GM19240 (cell line): Measurements from ENCODE around the gene IQCM.

Experiments used
- DNase-seq: peaks from one replicate; pipeline ENCODE4 v3.0.0; 2011; ENCODE audit warnings: low spot score; ENCODE audit not compliant: insufficient read length

Gene IQCM

DNA sequence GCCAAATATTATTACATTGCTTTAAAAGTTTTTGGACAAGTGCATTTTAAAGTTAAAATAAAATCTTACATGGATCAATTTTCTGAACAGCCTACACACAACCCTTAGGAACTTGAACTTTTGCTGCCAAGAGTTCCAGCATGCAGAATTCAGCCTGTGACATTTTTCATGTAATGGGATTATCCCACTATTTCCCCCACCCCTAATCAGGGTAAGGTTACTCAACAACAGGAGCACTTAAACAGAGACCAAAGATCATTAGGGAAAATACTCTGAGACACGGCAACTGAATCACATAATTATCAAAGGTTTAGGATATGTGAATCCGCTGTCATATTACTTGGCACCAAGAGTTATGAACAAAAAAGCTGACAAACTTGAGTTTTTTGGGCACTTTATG is 47.2 kb downstream of the IQCM start:
- DNase-seq: no peak

DNA sequence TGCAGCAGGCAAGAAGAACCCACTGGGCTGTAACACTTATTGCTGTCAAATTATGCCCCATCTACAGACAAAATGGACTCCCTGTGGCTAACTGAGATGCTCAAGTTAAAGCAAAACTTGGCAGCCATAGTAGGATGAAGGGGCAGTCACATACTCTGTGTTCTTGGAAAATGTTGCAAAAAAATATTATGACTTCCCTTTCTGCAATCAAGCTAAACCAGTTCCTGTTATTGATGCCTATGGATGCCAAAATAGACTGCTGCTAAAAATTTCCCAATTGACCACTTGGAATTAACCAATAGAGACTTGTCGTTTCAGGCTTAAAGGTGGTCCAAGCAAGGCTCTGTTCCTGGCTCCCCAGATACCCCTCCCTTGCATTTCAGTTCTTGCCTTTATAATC is 49.5 kb downstream of the IQCM start:
- no peak for DNase-seq

DNA sequence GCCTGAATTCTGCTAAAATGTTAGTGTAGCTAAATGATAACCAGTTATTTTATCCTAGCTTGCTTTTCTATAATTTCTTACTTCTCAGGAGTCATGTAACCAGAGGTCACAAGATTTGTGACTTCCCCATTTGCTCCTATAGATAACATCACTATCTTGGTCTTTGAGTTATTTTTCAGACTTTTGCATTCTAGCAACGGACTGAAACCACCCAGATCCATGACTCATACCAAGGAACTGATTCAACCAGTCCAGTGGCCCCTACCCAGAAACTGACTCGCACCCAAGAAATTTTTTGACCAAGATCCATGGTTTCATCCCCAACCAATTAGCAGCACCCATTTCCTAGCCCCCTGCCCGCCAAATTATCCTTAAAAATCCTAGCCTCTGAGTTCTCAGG is 50.0 kb downstream of the IQCM start:
- DNase-seq: no peak

DNA sequence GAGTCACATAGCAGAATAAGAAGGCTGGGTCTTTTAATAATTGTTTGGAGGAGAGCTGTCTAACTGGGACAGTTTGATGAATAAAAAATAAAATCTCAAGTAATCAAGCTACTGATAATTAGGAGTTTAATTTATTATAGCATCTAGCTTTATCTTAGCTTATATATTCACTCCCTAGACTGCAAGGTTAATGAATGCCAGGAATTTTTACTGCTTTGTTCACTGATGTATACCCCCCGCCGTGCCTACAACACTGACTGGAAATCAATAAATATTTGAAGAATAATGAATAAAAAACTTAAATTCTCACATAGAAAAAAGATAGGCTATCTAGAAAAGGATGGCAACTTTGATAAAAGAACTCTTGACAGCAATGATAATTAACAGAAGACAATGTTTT is 59.7 kb downstream of the IQCM start:
- no peak for DNase-seq

DNA sequence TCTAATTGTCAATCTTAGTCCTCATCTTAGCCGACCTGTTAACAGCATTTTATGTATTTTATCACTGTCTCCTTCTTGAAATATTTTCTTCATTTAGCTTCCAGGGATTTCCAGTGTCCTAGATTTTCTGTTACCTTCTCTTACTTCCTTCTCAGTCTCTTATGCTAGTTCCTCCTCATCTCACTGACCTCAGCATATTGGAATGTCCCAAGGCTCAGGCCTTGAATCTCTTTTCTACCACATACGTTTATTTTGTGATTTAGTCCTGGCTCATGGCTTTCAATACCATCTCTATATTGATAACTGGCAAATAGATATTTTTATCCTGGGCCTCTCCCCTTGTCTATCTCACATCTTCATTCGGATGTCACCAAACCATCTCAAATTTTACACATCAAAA is 61.1 kb downstream of the IQCM start:
- DNase-seq: no peak

DNA sequence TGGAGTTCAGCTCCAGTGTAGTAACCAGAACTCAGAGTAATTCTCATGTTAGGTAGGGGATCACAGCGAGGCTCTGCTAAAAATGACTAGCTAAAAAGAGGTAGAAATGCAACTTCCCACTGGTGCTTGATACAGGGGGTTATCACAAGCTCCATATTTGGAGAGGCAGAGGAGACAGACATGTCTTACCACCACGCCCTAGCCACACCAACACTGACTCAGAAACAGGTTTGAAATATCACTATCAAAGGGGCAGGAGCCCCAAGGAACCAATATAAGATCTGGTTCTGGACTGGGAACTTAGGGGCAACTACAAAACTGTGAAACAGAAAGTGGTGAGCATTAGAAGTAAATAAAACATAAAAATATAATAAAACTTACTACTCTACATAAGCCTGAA is 62.9 kb downstream of the IQCM start:
- DNase-seq: no peak

DNA sequence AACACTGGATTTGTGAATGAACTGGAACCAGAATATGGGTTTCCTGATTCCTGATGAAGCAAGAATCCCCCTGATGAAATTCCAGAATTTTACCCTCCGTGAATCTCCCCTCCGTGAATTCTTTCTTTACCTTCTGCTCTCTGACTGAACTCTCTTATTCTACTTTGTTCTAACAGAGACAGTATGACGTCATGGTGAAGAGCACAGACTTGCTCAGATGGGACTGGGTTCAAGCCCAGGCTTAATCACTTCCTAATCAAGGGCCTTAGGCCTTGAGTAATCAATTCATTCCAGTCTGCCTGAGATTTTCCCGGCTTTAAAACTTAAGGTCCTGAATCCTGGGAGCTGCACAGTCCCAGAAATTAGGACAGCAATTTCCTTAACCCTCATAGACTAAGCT is 64.5 kb downstream of the IQCM start:
- no peak for DNase-seq

DNA sequence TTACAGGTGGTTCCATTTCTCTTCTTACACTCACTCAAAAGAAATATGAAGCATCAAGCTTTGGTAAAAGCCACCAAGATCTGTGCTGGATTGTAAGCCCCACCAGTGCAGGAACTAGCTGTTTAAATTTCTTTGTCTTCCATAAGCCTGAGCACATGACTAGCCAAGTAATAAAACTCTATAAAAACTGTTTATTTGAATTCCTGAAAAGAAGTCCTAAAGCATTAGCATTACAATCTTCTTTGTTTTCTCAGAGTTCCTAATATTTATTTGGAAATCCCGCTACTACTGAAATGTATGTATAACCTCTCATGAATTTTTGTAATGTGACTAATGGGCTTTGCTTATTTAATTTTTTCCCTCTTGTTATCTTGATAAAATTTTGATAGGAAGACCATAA is 65.9 kb downstream of the IQCM start:
- DNase-seq: no peak

DNA sequence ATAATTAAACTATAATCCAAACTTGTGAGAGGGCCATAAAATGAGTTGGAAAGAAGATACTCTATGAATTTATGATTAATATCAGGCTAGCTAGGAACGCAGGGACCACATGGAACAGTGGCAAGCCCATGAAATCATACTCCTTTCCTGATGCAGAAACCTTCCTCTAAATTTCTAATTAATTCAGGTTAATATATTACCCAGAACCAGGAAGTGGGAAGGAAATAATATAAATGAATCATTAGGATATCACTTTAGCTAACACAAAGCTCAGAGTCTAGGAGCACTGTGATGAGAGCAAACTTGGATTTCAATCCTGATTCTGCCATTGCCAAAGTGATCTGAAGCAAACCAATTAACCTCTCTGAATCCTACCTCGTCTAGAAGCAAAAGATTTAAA is 68.0 kb downstream of the IQCM start:
- no peak for DNase-seq

DNA sequence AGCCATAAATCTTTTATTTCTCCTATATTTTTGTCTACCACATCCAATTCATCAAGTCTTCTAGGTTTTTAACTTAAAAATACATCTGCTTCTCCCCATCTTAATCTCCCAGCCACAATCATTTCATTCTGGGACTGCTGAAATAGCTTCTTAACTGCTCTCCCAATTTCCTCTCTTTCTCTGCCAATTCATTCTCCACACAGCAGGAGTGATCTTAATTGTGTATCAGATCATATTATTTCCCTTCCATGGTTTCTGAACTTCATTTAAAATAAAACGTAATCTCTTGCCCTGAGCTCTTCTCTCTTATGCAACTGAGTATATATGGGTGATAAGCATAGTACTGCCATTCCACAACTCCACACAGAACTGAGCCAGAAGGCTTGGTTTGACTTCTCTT is 69.4 kb downstream of the IQCM start:
- DNase-seq: no peak

DNA sequence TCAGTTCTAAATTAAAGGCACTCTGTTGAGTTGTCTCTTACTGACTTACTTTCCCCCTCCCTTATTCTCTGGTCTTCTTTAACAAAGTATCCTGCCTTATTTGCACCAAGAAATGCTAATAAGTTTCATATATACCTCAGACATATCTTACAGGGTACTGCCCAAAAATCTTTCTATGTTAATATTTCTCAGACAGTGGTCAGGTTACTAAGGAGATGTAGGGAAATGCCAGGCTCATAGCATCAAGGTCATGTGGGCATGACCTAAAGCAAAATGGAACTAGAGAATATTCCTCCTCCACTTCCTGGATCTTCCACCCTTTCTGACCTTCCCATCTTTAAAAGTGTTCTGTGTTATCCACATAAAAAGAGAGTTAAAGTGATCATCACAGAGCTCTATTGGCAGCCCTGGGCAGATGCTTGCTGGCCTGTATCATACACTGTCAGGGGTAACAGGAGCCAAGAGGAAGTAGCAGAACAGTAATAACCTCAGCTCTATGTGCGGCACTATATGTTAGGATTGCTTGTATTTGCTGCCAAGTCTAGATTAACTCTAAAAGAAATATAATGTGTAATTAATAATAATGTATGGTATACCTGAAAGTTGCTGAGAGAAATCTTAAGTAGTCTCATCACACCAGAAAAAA is 74.3 kb downstream of the IQCM start:
- no peak for DNase-seq

DNA sequence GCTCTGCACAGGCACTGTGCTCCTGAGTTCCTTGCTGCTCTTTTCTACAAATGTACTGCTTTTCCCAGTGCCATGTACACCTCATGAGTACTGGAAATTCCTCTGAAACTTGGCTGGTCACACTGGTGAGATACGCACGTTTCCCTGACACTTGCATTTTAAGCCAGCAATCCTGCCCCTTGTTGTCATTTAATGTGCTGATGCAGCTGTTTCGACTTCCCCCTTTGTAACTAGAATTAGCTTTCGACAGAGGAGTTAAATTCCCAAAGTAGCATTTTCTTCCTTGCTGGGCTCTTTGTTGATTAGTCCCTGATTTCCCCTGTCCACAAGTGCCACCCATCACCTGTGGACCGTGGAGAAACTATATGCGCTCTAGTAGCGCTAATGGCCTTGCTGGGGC is 77.5 kb downstream of the IQCM start:
- DNase-seq: no peak

DNA sequence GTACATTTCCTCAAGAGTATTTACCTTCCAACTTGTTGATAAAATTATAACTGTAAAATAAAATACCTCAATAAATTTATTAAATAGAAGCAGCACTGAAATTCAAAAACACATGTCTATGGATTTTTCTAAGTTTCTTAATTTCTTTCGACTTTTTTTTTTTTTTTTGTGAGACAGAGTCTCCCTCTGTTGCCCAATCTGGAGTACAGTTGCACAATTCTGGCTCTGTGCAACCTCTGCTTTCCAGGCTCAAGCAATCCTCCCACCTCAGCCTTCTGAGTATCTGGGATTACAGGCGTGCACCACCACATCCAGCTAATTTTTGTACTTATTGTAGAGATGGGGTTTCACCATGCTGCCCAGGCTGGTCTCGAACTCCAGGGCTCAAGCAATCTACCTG is 79.8 kb downstream of the IQCM start:
- DNase-seq: no peak

DNA sequence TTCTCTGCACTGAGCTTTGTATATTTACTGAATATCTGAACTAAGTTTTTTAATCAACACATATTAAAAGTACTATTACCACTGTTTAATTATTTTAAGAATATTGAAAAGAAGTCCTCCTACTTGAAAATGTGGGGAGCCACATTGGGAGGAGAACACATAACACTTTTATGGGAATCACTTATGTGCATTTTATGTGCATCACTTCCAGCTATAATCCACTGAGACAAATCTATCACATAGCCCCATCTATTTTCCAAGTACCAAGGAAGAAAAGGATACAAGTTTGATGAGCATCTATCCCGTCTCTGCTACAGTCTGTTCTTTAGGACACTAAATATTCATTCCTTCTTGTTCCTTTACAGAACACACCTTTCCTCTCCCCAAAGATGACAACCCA is 87.2 kb downstream of the IQCM start:
- DNase-seq: no peak

DNA sequence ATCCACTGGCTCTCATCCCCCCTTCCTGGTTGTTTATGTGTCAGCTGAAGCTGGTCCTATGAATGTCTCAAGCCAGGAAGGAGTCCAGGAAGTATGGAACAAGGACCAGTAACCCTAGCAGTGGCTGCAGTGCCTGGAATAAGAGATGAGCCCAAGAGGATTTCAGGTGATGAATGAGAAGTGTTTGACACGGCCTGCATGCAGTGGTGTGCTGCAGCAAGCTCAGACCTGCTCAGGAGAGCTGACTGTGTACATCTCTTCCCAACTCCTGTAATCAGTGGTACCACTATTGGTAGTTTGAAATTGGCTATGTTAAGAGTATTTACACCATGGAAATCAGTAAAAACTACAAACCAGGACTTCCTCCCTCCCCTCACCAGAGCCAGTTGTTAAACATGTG is 88.0 kb downstream of the IQCM start:
- DNase-seq: no peak

DNA sequence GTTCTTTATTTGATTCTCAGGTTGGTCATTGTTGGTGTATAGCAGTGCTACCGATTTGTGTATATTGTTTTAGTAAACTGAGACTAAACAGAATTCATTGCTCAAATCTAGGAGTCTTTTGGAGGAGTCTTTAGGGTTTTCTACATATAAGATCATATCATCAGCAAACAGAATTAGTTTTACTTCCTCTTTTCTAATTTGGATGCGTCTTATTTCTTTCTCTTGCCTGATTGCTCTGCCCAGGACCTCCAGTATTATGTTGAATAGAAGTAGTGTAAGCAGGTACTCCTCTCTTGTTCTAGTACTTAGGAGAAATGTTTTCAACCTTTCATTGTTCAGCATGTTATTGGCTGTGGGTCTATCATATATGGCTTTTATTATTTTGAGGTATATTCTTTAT is 92.6 kb downstream of the IQCM start:
- no peak for DNase-seq

DNA sequence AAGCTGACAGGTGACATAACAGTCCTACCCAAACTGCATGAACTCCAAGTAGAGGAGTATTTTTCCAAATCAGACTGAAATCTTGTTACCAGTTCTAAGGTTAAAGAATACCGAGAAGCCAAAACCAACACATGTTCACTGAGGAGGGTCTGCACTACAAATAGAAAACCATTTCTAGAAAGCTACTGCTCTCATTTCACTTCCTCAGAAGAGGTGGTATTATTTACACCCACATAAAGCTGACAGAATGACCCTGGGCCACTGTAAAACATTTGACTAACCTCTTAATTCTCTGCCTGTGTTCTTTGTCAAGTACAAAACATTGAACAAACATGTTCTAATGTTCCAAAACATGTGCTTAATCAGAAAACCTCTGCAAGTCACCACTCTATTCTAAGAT is 95.8 kb downstream of the IQCM start:
- no peak for DNase-seq

DNA sequence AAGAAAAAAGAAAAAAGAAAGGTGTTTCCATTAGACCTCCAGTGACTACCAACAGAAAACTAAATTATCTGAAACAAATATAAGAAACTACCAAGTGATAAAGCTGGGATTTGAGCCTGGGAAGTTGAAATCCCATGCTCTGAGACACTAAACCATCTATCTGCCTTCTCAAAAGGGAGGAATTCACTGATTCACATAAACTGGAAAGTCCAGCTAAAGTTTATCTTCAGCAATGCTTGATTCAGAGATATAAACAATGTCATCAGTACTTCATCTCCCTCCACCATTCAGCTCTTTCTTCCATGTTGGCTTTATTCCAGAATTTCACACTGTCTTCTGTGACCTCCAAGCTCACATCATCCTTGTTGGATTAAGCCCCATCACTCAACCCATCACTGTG is 96.3 kb downstream of the IQCM start:
- no peak for DNase-seq

DNA sequence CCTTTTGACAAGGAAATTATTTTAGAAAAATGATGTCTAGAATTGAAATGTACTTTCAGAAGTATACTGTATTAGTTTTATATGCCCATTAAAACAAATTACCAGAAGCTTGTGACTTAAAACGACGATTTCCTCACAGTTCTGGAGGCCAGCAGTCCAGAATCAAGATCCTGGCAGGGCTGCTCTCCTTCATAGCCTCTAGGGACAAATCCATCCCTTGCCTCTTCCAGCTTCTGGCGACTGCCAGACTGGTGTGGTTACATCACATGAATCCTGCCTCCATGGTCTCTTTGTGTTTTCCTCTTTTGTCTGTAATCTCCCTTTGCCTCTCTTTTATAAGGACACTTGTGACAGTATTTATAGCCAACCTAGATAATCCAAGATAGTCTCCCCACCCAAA is 97.1 kb downstream of the IQCM start:
- no peak for DNase-seq

DNA sequence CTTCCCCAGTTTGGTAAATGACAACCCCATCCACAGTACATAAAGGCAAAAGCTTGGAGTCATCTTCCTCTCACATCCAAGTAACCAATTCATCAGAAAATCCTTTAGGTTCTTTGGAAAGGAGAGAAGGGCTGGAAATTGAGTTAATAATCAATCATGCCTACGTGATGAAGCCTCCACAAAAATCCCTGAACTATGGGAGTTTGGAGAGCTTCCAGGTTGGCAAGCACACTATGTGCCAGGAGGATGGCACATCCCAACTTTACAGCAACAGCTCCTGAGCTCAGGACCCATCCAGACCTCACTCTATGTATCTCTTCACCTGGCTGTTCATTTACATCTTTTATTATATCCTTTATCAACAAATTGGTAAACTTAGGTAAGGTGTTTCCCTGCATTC is 98.9 kb downstream of the IQCM start:
- no peak for DNase-seq

DNA sequence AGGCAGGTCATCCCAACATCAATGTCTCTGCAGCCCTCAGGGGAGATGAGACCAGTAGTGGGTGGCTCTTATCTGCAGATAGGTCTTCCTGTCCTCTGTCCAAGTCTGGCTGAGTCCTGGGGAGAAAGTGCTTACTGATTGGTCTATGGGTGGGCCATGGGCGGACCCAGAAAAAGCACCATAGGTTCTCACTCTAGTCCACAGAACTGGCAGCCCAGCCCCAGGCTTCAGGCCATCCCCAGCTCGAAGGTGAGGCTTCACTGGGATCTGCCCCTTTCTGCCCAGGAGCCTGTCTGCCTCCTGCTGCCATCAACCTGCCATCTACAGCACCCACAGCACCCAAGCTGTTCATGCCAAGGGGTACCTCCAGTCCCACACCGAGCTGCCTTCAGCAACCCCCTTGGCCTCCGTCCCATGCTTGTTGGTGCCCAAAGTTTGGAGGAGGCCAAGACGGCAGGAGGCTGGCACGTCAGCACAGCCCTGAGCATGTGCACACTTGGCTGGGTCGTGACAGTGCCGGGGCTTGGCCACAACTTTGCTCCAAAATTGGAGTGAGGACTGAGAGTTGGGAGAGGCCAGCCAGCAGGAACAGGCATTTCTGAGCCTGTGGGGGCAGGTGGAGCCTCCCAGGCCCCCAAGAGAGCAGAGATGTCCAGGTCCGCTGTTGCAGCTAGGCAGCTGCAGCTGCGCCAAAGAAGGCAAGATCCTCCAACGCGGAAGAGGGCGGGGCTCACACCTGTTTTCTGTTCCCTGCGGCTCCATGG is 99.6 kb downstream of the IQCM start:
- no peak for DNase-seq

DNA sequence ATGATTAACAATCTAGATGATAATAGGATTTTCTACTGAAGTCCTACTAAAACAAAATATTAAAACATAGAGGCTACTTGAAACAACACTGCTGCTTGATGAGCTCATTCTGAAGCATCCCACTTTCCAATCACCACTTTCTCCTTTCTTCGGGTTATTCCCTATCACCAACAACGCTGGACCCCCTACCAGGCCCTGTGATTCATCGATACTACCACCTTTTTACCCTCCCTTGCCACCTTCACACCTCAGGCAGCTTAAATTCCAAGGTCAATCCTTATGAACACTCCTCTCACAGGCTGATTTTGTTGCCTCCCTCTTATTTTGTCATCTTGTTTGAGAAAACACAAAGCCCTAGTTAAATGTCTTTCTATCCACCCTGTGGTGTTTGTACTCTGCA is 102.6 kb downstream of the IQCM start:
- DNase-seq: no peak

DNA sequence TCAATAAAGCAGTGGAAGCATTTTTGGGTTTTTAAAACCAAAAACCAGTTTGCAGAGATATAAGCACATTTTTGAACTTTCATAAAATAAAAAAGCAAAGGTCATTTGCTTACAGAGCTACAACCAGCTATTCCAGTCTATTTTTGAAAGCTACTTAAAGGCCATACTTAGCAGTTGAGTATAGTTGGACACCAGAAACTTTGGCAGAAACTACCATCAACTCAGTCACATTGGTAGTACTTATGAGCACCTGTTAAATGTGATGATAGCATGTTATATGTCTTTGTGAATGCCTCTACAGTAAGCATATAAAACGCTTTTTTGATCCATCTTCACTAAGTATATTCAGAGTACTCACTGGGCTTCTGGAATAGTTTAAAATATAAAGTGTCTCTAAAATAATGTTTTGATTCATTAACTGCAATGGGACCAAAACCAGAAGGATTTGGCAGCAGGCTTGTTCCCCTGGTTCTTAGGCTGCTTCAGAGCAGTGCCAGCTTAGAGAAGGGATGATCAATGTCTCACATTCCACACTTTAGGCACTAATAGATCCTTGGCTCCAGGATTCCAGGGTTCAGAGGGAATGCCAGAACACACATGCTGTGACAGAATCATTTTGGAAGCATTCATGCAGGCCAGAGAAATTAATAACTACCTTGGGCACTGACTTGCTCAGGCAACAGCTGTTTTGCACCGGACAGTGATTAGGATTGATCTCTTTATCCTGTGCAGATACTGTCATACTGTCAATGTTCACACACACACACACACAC is 103.9 kb downstream of the IQCM start:
- no peak for DNase-seq
